NB4 (cell line): ENCODE measurements around the gene DYRK4.

Experiments
- DNase-seq: peaks from one replicate; pipeline ENCODE4 v3.0.0; 2010; ENCODE audit warnings: low read depth
- H3K4me3 ChIP-seq: one replicate; pipeline ENCODE4 v1.5.1; 2011; ENCODE audit warnings: mild to moderate bottlenecking, low read depth, low read length, moderate library complexity
- MYC ChIP-seq: IDR thresholded peaks from 2 replicates; pipeline ENCODE4 v1.6.1; 2011; ENCODE audit warnings: low read depth, low read length
- POLR2A ChIP-seq: IDR thresholded peaks from 2 replicates; pipeline ENCODE4 v1.6.1; 2011; ENCODE audit warnings: mild to moderate bottlenecking; ENCODE audit not compliant: insufficient read length; ENCODE audit errors: extremely low read depth
- TF ChIP-seq, protein P1 (sequence below): IDR thresholded peaks from 2 replicates; pipeline ENCODE4 v1.6.1; 2011; ENCODE audit warnings: low read depth, low read length
- TF ChIP-seq, protein P2 (sequence below): IDR thresholded peaks from one replicate; pipeline ENCODE4 v1.5.1; 2012; ENCODE audit warnings: low read depth, low read length

The DYRK4 gene

DNA sequence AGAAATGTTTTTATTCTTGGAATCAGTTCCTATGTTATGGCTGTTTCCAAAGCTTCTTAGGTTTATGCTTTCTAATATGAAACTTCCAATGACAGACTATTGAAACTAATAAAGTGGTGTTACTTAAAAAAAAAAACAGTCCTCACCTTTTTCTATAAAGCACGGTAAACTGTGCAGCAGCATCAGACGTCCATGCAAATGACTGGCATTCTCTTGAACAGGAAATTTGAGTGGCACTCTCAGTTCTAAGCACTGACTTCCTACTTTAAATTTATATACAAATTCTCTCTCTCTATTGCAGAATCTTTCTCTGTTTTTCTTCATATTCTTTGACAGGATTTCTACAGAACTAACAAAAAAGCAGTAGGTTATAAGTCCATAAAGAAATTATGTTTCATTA is 26.1 kb upstream of the DYRK4 start:
- no peak for DNase-seq
- TF ChIP-seq, protein P1, sequence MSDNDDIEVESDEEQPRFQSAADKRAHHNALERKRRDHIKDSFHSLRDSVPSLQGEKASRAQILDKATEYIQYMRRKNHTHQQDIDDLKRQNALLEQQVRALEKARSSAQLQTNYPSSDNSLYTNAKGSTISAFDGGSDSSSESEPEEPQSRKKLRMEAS: no peak
- TF ChIP-seq POLR2A: no peak
- TF ChIP-seq, protein P2, sequence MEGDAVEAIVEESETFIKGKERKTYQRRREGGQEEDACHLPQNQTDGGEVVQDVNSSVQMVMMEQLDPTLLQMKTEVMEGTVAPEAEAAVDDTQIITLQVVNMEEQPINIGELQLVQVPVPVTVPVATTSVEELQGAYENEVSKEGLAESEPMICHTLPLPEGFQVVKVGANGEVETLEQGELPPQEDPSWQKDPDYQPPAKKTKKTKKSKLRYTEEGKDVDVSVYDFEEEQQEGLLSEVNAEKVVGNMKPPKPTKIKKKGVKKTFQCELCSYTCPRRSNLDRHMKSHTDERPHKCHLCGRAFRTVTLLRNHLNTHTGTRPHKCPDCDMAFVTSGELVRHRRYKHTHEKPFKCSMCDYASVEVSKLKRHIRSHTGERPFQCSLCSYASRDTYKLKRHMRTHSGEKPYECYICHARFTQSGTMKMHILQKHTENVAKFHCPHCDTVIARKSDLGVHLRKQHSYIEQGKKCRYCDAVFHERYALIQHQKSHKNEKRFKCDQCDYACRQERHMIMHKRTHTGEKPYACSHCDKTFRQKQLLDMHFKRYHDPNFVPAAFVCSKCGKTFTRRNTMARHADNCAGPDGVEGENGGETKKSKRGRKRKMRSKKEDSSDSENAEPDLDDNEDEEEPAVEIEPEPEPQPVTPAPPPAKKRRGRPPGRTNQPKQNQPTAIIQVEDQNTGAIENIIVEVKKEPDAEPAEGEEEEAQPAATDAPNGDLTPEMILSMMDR: no peak
- no peak for TF ChIP-seq MYC
- no peak overlapping the region for H3K4me3 ChIP-seq

DNA sequence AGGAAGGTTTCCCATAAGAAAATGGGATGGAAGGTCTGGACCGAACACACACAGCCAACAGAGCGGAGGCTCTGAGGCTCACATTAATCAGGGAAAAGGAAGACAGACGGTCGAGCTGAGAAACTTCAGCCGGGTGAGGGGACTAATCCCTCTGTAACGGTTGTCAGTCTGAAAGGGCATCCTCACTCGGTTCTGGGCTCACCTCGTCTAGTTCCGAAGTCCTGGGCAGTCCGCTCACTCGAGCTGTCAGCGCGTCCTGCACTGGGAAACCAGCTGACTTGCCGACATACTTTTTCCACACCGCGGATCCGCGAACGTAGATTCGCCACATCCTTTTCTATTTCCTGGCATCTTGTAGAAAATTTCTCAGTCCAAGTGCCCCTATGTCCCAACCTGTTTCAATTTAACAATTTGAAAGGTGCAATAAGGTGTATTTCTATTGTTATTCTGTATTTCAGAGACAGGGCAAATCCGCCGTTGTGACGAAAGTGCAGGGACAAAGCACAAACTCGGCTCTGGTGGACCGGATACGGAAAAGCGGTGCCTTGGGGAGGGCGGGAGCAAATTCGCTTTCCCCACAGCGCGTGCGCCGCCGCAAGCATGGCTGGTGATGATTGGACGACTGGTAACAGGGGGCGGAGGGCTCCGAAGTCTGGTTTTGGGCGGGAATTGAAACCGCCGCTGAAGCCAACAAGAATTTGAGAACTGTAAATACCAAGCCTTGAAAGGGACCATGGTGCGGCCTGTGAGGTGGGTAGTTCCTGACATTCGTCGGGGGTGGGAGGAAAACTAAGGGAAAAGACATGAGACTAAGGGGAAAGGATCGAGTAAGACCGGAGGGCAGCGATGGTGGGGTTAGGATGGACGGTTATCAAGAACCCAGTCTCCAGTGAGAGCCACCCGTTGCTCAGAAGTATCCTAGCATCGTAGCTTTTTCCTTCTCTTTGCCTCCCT is 23.5 kb upstream of the DYRK4 start, which contains the start of gene RAD51AP1:
Gene RAD51AP1 (plus strand): TSS at position 684 of the 954 bp plus-strand sequence. CDS start 50 bp downstream, at position 734.
- peak within 1 kb of the TSS; percentile 99 for H3K4me3 ChIP-seq
- peak; percentile 98 for DNase-seq
- TF ChIP-seq POLR2A (peak; percentile 67), MYC (0 out of 2 replicates have a peak, but pooled peaks have one; percentile 37)
- TF ChIP-seq, protein P1: peak; percentile 51; the same call in 1 of the 2 replicates
- TF ChIP-seq, protein P2: no peak

DNA sequence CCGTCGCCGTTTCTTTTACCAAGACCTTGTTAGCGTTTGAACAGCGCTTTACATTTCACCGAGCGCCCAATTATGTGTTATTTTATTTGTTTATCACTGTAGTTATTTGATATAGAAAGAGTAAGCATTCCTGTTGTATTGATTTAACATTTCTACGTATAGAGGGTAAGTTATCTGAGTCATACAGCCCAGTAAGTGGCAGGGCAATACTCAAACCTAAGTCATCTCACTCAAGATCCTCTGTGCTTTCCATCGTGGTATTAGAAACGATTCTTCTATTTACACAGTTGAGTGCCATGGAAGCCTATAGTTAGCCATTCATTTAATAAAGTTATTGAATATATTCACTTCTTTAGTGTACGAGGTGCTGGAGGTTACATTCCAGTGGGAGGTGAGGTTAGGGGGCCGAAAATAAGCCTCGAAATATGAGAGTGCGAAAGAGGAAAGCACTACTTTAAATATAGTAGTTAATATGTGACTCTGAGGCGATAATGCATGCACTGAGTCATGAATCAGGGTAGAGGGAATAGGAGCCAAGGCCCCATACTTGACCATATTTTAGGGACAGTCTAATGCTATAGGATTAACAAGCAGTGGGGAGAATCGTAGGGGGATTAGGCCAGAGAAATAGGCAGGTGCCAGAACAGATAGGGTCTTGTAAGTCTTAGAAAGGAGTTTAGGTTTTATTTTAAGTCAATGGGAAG is 22.7 kb upstream of the DYRK4 start:
- TF ChIP-seq MYC (no peak), POLR2A (no peak)
- TF ChIP-seq, protein P2: no peak
- TF ChIP-seq, protein P1: no peak
- H3K4me3 ChIP-seq: peak overlapping the region; percentile 99
- DNase-seq: peak; percentile 4

DNA sequence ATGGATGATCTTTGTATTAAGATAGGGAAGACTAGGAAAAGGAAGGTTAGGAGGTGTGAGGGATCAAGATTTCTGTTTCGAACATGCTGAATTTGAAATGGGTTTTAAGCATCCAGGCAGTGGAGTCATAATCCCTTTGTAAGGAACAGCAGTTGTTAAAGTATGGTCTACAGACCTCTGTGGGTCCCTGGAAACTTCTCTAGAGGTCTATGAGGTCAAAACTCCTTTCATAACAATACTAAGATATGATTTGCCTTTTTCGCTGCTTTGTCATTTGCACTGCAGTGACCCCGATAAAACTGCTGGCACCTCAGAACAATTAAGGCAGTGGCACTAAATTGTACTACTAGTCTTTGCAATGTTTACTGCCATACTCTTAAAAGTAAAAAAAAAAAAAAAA is 21.8 kb upstream of the DYRK4 start:
- TF ChIP-seq MYC (no peak), POLR2A (no peak)
- TF ChIP-seq, protein P2: no peak
- TF ChIP-seq, protein P1: no peak
- peak overlapping the region; percentile 99 for H3K4me3 ChIP-seq
- DNase-seq: no peak

DNA sequence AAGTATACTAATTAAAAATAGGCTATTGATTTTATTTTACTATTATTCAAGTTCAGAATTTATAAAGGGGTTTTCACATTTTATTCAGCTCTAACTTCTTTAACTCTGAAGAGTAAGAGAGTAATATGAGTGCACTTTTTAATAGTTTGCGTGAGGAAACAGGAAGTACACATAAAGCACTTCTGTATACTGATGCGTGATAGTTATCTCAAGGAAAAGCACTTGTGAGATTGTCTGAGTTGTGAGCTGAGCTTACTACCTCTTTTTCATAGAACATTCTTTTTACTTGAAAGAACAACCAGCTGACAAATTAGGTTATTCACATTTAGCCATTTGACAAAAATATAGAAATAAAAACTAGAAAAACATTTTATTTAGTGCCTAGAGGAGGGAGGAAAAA is 21.4 kb upstream of the DYRK4 start:
- peak; percentile 40 for DNase-seq
- TF ChIP-seq, protein P1: no peak
- TF ChIP-seq MYC (no peak), POLR2A (no peak)
- TF ChIP-seq, protein P2: no peak
- peak overlapping the region; percentile 99 for H3K4me3 ChIP-seq
